PC-3 (cell line): ENCODE measurements around the gene ZNF143.

Experiments
- EZH2 ChIP-seq: fragments of 300-600 bp; sonication (generic); IDR thresholded peaks from one replicate; pipeline ENCODE4 v1.6.1; 2017; ENCODE audit warnings: antibody characterized with exemption, mild to moderate bottlenecking, low read length; ENCODE audit not compliant: unreplicated experiment
- EZH2phosphoT487 ChIP-seq: fragments of 300-600 bp; sonication (generic); IDR thresholded peaks from 2 replicates; pipeline ENCODE4 v1.6.1; 2018; ENCODE audit warnings: mild to moderate bottlenecking, antibody characterized with exemption, low read length, borderline replicate concordance
- TF ChIP-seq, protein P1 (sequence below): fragments of 300-600 bp; sonication (generic); conservative IDR thresholded peaks from 2 replicates; pipeline ENCODE4 v1.5.1; 2017; ENCODE audit warnings: antibody characterized with exemption, low read depth, mild to moderate bottlenecking, low read length

DNA sequence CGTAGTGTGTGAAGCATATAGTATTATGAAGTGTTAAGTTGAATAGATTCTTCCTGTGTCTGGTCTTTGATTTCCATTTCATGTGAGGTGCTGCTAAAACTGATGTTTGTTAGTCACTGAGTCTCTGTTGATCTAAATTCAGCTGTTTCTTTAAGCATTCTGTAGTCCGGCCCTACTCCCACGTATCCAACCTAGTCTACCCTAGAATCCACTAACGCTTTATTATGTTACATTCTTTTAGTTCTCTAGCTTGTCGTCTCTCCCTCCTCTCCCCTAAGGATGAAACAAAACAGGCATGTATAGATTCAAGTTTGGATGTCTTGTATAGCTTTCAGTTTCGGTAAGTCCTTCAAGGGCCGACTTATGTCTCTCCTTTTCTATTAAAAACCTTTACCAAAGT lies 116.7 kb downstream of the ZNF143 start:
- TF ChIP-seq, protein P1, sequence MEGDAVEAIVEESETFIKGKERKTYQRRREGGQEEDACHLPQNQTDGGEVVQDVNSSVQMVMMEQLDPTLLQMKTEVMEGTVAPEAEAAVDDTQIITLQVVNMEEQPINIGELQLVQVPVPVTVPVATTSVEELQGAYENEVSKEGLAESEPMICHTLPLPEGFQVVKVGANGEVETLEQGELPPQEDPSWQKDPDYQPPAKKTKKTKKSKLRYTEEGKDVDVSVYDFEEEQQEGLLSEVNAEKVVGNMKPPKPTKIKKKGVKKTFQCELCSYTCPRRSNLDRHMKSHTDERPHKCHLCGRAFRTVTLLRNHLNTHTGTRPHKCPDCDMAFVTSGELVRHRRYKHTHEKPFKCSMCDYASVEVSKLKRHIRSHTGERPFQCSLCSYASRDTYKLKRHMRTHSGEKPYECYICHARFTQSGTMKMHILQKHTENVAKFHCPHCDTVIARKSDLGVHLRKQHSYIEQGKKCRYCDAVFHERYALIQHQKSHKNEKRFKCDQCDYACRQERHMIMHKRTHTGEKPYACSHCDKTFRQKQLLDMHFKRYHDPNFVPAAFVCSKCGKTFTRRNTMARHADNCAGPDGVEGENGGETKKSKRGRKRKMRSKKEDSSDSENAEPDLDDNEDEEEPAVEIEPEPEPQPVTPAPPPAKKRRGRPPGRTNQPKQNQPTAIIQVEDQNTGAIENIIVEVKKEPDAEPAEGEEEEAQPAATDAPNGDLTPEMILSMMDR, result no peak
- TF ChIP-seq EZH2phosphoT487 (no peak), EZH2 (no peak)
